ENCODE data around the gene SGPP1. TPM values are rescaled to one million over a fixed set of nuclear protein-coding genes. Genes with fewer than 3 reads are reported as not detected.
"Not testable (repeated sequence)": the region's sequence is repeated elsewhere in the genome, so short reads cannot be mapped to it uniquely, and the experiment has no call there.

SGPP1 gene
- polyA plus RNA-seq, 4 donors = 24.3 to 40.1 (median 33.2) TPM

DNA sequence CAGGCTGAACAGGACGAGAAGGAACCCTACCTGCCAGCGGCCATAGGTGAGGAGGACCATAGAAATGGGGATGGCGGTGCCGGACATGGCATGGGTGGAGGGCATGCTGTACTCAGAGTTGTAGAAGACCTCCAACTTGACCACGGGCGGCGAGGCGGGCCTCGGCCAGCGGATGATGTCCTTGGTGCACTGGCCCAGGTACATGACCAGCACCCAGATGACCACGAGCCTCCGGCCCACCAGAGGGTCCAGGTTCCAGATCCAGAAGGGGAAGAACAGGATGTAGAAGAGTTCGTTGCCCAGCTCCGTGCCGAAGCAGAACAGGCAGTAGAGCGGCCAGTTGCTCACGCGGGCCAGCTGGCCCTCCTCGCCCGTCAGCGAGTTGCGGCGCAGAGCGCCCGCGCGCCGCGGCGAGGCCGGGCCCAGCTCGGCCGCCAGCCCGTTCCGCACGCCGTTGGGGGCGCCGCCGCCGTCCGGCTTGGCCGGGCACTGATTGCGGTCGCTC lies 582 bp downstream of the SGPP1 start:
- DNase-seq (ENCODE audit: low read depth in 4 of 4, low spot score in 2 of 4) = peak in 2 of 4 donors; percentile 39 to 42

DNA sequence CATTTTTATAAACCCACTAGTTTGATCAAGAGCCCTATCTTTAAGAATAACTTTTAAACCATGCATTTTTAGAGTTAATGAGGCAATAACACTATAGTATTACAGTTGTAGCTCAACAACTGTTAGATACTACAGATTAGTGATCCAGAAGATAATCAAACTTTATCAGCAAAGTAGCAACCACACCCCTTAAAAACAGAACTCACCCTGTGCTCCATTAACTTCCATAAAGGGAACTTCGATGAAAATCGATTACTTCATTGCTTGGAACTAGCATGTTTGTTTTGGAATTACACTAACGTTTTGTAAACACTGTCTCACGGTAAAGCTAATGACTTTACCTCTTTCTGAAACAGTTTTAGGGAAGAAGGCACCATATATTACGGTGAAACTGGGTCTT lies 1.4 kb downstream of the SGPP1 start:
- DNase-seq (ENCODE audit: low read depth in 4 of 4, low spot score in 2 of 4) = no peak

DNA sequence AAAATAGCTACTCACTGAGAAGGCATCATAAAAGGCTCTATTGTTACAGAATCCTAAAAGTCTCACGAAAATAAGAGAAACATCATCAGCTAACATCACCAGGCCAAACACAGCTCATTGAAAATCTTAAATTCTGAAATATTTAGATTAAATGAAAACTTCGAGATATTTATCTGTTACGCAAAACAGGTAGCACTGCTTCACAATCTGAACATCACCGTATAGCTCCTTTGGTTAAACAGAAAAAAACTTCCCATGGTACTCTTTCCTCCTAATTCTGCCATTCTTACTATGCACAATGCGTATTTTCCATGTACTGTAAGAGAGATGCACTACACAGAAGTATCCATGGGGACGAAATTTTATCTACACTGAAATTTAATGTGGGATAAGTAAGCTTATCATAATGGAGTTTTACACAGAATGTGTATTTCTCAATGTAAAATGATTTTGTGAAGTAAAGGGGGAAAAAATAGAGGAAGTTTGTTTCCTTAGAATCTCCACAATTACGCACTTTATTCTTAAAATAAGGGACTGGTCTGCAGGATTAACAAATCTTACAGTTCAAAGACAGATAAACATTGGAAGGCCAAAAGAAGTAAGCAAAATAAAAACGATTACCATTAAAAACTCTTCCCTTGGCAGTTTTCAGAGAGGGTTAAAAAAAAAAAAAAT lies 1.9 kb downstream of the SGPP1 start:
- no peak for DNase-seq (ENCODE audit: low read depth in 4 of 4, low spot score in 2 of 4)

DNA sequence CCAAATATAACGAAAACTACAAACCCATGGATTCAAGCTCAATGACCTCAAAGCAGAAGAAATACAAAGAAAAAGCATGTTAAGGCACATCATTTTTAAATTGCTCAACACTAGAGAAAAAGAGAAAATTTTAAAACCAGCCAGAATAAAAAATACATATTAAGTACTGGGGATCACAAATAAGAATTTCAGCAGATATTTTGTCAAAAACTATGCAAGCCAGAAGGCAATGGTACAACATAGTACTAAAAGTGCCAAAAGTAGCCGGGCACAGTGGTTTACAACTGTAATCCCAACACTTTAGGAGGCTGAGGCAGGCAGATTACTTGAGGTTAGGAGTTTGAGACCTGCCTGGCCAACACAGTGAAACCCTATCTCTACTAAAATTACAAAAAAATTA lies 10.2 kb downstream of the SGPP1 start:
- DNase-seq (ENCODE audit: low read depth in 4 of 4, low spot score in 2 of 4) = no peak

DNA sequence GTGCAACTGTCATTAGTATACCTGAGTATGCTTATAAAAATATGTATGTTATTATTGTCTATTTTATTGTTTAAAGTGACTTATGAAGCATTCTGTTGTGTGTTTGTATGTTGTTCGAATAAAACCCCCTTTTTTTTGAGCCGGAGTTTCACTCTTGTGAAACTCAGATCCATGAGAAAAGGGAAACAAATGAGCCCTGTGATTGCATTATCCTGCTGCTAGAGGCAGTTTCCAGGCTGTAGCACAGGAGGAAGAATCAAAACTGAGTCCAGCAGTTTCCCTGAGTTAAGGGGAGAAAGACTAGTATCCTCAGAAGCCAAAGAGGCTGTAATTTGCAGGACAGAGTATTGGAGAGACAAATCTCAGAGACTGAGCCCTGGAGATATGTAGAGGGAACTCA lies 12.5 kb downstream of the SGPP1 start:
- no peak for DNase-seq (ENCODE audit: low read depth in 4 of 4, low spot score in 2 of 4)

DNA sequence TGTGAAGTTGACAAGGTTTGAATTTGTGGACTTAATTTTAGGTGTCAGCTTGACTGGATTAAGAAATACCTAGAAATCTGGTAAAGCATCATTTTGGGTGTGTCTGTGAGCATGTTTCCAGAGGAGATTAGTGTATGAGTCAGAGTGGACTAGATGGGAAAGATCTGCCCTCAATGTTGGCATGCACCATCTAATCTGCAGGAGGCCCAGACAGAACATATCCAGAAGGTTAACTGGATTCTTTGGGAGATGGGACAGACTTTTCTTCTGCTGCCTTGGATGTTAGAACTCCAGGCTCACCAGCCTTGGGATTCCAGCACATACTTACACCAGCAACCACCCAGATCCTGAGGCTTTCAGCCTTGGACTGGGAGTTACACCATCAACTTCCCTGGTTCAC lies 14.1 kb downstream of the SGPP1 start:
- DNase-seq (ENCODE audit: low read depth in 4 of 4, low spot score in 2 of 4) = no peak

DNA sequence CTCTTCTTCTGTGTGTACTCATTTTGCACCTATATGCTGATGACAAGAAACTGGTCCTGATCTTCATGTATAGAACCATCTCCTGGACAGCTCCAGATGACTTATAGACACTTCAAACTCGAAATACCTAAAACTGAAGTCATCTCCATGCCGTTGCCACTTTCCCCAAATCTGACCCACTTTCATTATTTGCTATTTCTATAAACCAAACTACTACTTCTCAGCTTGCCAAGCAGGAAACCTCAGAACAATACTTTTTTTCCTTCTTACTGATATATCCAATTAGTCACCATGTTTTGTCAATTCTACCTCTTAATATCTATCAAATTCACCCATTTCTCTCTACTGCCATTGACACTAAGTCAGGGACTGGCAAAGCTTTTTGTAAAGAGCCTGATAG lies 14.8 kb downstream of the SGPP1 start:
- no peak for DNase-seq (ENCODE audit: low read depth in 4 of 4, low spot score in 2 of 4)

DNA sequence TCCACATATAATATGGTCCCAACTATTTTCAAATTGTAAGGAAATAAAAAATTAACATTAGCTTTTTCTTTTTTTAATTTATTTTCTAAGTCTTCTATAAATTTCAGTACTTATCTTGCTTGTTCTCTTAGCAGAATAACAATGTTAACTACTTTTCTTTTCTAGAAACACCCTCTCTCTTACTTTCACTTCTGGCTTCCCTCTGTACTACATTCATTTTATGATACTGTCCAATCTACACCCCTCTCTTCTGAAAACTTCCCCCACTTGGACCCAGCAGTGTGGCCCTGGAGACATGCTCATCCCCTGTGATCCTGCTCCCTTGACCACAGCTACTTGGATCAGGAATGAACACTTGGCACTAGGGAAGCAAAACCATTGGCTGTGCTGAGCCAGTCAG lies 15.7 kb downstream of the SGPP1 start:
- no peak for DNase-seq (ENCODE audit: low read depth in 4 of 4, low spot score in 2 of 4)

DNA sequence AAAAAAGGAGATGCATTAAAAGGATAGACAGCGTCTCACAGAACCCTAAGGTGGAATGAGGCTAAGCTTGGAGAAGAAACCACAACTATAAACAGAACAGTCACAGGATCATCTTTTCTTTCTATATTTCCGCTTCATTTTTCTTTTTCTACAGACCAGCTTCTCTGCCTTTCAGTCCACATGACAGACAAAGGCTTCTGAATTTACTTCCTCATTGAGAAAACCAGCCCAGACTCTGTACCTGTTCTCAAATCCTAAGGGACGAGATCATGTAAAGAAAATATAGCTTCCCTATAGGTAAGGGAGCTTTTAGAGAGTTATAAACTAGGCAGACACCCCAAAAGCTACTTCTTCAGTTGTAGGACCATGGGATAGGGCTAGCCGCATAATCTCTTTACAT lies 17.4 kb downstream of the SGPP1 start:
- DNase-seq (ENCODE audit: low read depth in 4 of 4, low spot score in 2 of 4) = no peak

DNA sequence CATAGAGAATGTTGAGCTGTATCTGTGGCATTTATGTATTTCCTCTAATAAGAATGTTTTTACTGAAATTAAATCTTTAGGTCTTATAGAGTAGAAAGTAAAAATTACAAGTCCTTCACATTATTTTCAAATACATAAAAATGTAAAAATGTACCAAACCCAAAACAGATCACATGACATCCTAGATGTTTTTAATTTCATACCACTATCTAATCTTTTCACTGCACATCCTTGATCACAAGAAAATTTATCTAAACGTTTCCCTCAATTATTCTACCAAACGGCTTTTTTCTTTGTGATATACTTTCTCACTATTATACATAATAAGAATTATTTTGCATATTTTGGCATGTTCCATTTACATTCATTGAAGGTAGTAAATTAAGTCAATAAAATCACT lies 18.3 kb downstream of the SGPP1 start:
- no peak for DNase-seq (ENCODE audit: low read depth in 4 of 4, low spot score in 2 of 4)

DNA sequence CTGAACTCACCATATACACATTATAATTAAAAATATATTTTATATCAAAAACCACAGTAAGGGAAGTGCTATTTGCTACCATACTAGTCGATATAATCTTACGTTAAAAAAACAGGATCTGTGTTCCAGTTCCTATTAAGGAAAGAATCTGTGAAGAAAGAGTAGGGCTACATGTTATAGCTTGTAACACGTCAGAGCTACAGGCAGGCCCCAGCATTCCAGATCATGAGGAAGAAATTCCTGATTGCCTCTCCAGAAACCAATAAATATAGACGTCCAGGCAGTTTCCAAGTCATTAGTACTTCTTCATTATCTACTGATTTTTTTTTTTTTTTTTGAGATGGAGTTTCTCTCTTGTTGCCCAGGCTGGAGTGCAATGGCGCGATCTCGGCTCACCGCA lies 20.6 kb downstream of the SGPP1 start:
- no peak for DNase-seq (ENCODE audit: low read depth in 4 of 4, low spot score in 2 of 4)

DNA sequence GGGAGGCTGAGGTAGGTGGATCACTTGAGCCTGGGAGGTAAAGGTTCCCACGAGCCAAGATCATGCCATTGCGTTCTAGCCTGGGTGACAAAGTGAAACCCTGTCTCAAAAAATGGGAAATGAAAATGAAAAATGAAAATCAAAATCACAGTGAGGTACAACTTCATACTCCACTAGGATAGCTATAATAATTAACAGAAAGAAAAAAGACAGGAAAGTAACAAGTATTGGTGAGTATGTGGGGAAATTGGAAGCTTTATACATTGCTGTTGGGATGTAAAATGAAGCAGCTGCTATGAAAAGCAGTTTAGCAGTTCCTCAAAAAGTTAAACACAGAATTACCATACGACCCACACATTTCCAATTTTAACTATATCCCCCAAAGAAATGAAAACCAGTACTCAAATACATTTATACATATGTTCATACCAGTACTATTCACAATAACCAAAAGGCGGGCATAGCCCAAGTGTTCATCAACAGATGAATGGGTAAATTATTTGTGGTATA lies 22.2 kb downstream of the SGPP1 start:
- DNase-seq (ENCODE audit: low read depth in 4 of 4, low spot score in 2 of 4) = no peak

DNA sequence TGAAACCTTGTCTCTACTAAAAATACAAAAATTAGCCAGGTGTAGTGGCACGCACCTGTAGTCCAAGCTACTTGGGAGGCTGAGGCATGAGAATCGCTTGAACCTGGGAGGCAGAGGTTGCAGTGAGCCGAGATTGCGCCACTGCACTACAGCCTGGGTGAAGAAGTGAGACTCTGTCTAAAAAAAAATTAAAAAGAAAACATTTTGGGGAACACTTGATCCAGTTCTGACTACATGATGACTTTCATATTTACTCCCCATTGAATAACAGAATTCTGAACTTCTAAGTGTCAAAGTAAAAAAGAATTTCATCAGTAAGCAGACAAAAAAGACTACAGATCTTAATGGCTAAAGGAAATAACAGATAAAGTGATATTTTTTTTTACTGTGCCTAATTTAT lies 25.3 kb downstream of the SGPP1 start:
- not testable (repeated sequence) for DNase-seq (ENCODE audit: low read depth in 4 of 4, low spot score in 2 of 4)

DNA sequence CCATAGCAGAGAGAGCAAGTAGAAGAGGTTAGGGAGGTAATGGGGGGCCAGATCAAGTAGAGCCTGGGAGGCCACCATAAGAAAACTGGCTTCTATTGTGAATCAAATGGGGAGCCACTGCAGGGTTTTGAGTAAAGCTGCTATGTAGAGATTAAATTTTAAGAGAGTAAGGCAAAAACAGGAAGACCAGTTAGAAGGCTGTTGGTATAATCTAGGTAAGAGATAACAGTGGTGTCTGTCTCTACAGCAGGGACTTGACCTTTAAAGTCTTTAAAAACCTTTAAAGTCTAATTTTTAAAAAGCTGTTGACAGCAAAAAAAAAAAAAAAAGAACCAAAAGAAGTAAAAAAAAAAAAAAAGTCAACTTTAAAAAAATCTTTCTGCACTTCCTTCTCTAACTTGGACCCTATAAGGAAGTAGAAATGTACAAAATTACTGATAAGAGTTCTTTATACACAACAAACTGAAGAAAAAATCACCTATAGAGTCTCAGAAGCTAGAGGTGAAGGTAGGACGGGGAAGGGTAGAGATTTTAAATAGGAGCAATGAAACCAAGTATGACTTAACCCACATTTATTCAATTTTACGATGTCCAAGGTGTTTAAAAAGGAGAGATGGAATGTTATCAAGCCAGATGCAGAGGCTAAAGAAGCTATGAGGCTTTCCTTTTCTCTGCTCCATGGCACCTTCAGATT lies 26.1 kb downstream of the SGPP1 start:
- no peak for DNase-seq (ENCODE audit: low read depth in 4 of 4, low spot score in 2 of 4)

DNA sequence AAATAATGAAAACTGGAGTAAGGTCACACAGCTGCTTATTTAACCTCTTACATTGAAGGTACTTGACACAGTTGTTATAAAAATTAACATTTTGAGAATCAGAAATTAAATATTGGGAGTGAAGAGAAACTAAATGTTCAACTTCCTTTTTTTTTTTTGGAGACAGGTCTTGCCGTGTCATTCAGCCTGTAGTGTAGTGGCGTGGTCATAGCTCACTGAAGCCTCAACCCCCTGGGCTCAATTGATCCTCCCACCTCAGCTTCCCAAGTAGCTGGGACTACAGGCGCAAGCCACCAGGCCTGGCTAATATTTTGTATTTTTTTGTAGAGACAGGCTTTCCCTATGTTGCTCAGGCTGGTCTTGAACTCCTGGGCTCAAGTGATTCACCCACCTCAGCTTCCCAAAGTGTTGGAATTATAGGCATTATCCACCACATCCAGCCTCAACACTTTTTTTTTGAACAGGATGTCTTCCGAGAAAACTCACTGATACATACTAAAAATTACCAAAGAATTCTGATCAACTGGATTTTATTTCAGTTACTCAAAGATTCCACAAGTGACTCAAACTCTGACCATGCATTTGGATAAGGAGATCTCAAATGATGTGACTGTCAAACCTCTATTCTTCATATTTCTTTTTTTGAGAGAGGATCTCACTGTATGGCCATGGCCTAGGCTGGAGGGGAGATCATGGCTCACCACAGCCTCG lies 35.4 kb downstream of the SGPP1 start:
- DNase-seq (ENCODE audit: low read depth in 4 of 4, low spot score in 2 of 4) = no peak

DNA sequence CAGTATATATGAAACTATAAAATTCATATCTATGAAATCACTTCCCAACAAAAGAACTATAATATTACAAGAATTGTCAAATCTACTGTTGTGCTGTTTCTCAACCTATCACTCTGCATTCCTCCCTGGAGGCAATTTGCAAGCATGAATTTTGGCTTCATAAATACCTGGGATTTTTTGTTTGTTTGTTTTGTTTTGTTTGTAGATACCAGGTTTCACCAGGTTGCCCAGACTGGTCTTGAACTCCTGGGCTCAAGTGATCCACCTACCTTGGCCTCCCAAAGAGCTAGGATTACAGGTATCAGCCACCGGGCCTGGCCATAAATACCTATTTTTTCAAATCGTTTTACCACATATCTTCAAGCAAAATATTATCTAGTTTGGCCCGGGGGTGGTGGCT lies 38.7 kb downstream of the SGPP1 start:
- no peak for DNase-seq (ENCODE audit: low read depth in 4 of 4, low spot score in 2 of 4)

DNA sequence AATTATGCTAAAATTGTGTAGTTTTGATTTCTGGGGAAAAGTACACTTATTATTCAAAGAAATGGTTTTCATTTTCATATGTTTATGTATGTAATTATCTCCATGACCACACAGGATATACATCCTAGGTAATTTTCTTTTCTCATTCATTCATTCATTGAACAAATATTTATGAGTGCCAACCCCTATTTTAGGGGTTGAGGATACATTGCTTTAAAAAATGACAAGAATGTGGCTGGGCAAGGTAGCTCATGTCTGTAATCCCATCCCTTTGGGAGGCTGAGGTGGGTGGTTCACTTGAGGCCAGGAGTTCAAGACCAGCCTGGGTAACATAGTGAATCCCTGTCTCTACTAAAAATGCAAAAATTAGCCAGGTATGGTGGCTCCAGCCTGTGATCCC lies 40.9 kb downstream of the SGPP1 start:
- DNase-seq (ENCODE audit: low read depth in 4 of 4, low spot score in 2 of 4) = no peak

DNA sequence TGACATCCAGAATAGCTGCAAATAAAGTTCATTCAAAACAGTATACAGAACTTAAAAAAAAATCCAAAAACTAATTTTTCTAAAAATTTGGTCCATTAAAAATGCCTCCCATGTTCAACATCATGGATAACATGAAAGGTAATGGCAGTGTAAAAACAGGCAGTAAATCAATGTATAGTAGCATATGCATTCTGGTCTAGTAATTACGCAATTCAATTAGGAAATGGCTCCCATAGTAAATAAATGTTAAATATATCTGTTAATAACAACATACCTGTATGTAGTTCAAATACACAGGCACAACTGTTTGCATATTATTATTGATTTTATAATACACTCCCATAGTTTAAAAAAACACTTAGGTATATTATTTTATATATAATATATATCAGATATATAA lies 42.5 kb downstream of the SGPP1 start:
- DNase-seq (ENCODE audit: low read depth in 4 of 4, low spot score in 2 of 4) = no peak

DNA sequence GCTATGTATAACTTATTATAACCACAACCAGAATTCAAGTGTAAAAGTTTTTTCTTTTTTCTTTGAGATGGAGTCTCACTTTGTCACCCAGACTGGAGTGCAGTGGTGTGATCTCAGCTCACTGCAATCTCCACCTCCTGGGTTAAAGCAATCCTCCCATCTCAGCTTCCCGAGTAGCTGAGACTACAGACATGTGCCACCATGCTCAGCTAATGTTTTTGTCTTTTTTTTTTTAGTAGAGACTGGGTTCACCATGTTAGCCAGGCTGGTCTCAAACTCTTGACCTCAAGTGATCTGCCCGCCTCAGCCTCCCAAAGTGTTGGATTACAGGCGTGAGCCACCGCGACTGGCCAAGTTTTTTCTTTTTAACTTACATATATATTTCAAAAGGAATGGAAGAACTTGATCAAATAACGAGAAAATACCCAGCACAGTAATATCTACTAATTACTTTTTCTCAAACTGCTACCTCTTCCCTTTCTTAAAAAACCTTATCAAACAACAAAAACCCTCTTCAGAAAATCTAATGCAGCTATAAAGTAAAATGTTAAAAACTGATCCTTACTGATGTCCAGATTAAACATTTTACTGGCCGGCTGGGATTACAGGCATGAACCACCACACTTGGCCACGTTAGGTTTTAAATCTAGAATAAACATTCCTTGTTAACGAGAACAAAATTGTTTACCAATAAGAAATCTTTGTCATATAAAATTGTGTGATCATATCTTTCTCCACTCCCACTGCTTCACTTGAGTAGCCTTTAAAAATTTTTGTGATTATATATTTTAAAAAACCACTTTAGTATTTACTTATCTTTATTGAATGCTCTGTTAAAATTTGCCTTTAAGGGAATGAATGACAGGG lies 44.9 kb downstream of the SGPP1 start:
- DNase-seq (ENCODE audit: low read depth in 4 of 4, low spot score in 2 of 4) = no peak

DNA sequence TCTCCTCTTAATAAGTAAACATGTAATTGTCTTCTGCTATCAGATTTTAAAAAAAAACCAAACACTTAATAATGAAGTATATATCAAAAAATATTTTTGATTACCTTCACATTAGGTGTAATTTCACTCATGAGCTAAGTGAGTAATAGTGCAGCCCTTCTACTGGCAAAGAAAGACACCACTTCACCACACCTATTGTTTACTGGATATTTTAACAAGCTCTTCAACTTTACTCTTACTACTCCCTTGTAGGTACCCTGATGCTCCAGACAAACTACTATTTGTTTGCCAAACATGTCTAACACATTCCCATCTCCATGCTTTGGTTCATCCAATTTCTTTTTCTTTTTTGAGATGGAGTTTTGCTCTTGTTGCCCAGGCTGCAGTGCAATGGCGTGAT lies 49.3 kb downstream of the SGPP1 start:
- DNase-seq (ENCODE audit: low read depth in 4 of 4, low spot score in 2 of 4) = no peak

Data from left renal cortex interstitium (tissue), 4 donors.